Adipocyte (in vitro differentiated cells): ENCODE measurements around the gene AHDC1.

Experiments used
- DNase-seq: peaks from one replicate; pipeline ENCODE4 v3.0.0-alpha.2; 2015; ENCODE audit warnings: low read depth
- H3K27me3 ChIP-seq: replicated peaks from 2 replicates; pipeline ENCODE4 v1.7.0; 2013; ENCODE audit warnings: mild to moderate bottlenecking, low read length, moderate library complexity; ENCODE audit not compliant: control insufficient read depth, insufficient read depth
- H3K36me3 ChIP-seq: 2 replicates; pipeline ENCODE4 v1.7.0; 2013; ENCODE audit warnings: low read length, mild to moderate bottlenecking, moderate library complexity; ENCODE audit not compliant: control insufficient read depth, insufficient read depth, severe bottlenecking
- H3K4me1 ChIP-seq: 2 replicates; pipeline ENCODE4 v1.7.0; 2013; ENCODE audit warnings: mild to moderate bottlenecking, low read length, moderate library complexity; ENCODE audit not compliant: control insufficient read depth, insufficient read depth
- H3K4me3 ChIP-seq: 2 replicates; pipeline ENCODE4 v1.7.0; 2013; ENCODE audit warnings: mild to moderate bottlenecking, low read length, moderate library complexity
- H3K9ac ChIP-seq: 2 replicates; pipeline ENCODE4 v1.7.0; 2013; ENCODE audit warnings: mild to moderate bottlenecking, low read length, moderate library complexity
- H3K9me3 ChIP-seq: 2 replicates; pipeline ENCODE4 v1.7.0; 2013; ENCODE audit warnings: mild to moderate bottlenecking, low read length, moderate library complexity; ENCODE audit not compliant: control insufficient read depth

AHDC1 gene

DNA sequence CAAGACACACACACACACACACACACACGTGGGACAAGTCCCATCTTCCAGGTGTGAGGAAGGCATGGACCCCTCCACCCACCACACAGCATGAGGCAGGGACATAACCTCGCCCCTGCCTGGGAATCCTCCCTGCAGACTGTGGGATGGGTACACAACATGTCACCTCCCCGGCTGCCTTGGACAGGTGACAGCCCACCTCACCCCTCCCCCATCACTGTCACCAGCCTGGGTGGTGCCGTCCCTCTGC is 40.7 kb downstream of the AHDC1 start:
- Histone ChIP-seq H3K9ac (peak overlapping the region; percentile 72), H3K4me1 (peaks cover 79% of the 10 kb centered on the region), H3K36me3 (peaks cover 5% of the 10 kb centered on the region), H3K9me3 (no peaks in the 10 kb centered on the region), H3K4me3 (peak overlapping the region; percentile 58), H3K27me3 (no peaks in the 10 kb centered on the region)
- DNase-seq, result no peak

DNA sequence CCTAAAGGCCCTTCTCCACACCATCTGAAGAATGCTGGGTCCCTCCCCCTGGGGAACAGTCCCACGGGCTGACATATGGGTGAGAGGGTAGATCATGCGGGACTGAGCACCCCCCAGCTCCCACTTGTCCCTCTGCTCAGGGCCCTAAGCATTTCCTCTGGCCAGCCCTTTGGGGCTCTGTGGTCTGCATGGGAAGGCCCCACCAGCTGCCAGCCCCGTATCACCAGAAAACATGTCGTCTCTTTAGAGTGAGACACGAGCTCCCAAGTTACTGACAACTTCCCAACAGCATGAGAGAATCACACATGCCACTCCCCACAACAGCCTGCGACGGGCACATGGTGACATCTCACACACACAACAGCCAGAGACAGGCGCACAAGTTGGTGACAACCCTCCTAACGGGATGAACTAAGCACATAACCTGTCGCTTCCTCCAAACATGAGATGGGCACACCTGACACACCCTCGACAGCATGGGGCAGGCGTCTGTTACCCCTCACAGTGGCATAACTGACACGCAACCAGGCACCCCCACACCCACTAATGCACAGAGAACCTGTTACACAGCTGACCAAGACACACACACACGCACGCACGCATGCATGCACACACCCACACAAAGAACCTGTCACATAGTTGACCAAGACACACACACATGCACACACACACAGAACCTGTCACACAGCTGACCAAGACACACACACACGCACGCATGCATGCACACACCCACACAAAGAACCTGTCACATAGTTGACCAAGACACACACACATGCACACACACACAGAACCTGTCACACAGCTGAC is 41.2 kb downstream of the AHDC1 start:
- Histone ChIP-seq H3K27me3 (no peaks in the 10 kb centered on the region), H3K4me1 (peaks cover 77% of the 10 kb centered on the region), H3K36me3 (peaks cover 10% of the 10 kb centered on the region), H3K9me3 (no peaks in the 10 kb centered on the region), H3K4me3 (no peak overlapping the region), H3K9ac (peak overlapping the region; percentile 70)
- no peak for DNase-seq

DNA sequence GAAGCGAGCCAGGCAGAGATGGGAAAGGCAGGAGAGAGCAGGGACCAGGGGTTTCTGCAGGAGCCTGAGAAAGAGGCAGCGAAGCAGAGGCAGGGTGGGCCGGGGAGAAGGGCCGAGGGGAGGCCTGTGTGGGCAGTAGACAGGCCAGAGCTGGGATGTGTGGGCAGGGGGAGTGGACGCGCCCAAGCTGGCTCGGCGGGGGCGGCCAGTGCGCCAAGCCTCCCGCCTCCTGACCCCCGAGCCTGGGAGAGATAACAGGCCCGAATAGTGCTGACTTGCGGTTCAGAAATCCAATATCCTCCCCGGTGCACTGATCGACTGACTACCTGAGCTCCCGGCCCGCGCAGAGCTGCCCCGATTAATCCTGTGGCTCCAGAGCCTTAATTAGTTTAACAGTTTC is 41.9 kb downstream of the AHDC1 start:
- no peak for DNase-seq
- H3K4me1 ChIP-seq, result peaks cover 74% of the 10 kb centered on the region

DNA sequence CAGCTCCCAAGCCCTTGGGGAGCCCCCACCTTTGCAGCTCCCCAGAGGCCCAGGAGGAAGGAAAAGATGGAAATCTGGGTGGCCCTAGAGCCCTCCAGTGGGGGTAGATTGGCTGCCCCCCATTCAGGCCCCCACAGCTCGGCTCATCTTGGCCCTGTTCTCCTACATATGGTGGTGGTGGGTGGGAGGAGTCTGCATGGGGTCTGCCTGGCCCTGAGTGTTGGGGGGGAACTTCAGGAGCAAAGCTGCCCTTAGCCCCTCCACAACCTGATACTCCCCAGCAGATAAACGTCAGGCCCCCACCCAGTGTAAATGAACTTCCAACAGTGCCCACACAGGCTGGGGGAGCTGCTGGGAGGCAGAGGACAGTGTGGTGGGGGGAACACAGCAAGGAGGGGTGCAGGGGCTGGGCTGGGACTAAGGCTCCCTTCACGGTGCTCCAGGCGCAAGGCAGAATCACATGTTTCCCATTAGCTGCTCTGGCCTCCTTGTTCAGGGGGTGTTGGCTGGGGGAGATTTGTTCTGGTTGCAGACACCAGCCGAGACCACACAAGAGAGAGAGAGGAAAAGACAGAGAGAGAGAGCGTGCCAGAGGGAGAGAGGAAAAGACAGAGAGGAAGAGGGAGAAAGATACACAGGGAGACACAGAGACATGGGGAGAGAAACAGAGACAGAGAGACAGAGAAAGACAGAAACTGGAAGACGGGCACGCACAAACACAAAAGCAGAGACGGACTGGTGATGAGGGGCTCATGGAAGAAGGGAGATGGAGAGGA is 42.6 kb downstream of the AHDC1 start:
- Histone ChIP-seq H3K4me3 (peak overlapping the region; percentile 0), H3K9me3 (no peaks in the 10 kb centered on the region), H3K4me1 (peaks cover 72% of the 10 kb centered on the region)

More for the DNA sequence above, 41.9 kb downstream of the AHDC1 start:
- Histone ChIP-seq H3K27me3 (no peaks in the 10 kb centered on the region), H3K36me3 (peaks cover 11% of the 10 kb centered on the region), H3K9ac (peak overlapping the region; percentile 70), H3K9me3 (no peaks in the 10 kb centered on the region), H3K4me3 (peak overlapping the region; percentile 0)

DNA sequence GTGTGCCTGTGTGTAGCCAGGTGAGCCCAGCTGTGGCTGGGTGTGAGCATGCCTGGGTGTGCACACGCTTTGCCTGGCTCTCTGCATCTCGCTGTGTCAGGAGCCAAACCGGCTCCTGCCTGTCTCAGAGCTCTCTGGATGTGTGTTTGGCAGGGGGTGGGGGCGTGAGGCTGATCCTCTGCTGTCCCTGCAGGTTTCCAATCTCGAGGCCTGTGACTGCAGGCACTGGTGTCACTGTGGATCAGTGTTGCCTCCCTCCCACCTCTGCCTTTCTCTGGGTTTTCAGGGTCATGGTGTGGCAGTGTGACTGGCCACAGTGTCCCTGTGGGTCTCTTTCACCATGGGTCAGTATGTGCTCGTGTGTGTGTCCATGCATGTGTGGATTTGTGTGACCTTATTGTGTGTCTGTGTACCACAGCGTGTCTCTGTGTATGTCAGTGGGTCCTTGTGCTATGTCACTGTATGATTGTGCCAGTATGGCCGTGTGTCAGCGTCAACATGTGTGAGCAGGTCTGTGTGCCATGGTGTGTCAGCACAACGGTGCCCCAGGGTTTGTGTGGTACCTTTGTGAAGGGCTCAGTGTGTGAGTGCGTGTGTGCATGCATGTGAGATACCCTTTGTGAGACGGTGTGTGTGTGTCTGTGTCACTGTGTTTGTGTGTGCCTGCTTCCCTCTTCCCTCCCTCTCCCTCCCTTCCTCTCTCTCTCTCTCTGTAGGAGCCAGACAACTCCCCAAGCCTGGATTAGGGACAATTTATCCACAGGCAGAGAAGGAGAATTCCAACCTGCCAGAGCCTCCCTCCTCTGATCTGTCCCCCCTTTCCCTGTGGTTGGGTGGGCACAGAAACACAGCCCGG is 43.4 kb downstream of the AHDC1 start:
- H3K9me3 ChIP-seq, result no peaks in the 10 kb centered on the region
- DNase-seq, result no peak
- H3K4me1 ChIP-seq, result peaks cover 71% of the 10 kb centered on the region

More for the DNA sequence above, 42.6 kb downstream of the AHDC1 start:
- Histone ChIP-seq H3K9ac (peak overlapping the region; percentile 70), H3K36me3 (peaks cover 11% of the 10 kb centered on the region), H3K27me3 (no peaks in the 10 kb centered on the region)
- DNase-seq, result peak; percentile 74

DNA sequence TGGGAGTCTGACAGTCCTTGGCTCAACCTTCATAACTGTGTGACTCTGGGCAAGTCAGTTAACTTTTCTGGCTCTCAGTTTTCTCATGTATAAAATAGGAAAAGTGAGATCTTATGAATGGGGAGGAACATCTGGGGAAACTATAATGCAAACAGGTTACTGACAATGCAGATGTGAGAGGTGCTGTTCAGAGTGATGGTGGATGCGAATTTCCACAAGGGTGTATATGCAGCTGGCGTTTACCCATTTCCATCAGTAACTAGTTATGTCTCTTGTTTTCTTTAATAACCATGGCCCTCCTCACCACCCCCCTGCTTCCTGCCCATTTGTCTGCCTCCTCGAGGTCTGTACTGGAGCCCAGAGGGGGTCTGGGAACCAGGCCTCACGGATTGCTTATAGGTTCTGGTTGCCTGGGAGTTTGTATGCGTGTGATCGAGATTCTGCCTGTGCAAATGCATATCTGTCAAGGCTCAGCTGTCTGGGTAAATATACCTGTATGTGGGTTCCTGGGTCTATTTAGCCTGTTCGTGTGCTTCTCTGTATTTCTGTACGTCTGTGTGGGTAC is 44.4 kb downstream of the AHDC1 start:
- Histone ChIP-seq H3K4me1 (peaks cover 72% of the 10 kb centered on the region), H3K9ac (no peak overlapping the region), H3K36me3 (peaks cover 11% of the 10 kb centered on the region), H3K9me3 (no peaks in the 10 kb centered on the region), H3K27me3 (no peaks in the 10 kb centered on the region), H3K4me3 (no peak overlapping the region)
- no peak for DNase-seq

More for the DNA sequence above, 43.4 kb downstream of the AHDC1 start:
- Histone ChIP-seq H3K9ac (peak overlapping the region; percentile 70), H3K36me3 (peaks cover 11% of the 10 kb centered on the region), H3K4me3 (no peak overlapping the region), H3K27me3 (no peaks in the 10 kb centered on the region)

DNA sequence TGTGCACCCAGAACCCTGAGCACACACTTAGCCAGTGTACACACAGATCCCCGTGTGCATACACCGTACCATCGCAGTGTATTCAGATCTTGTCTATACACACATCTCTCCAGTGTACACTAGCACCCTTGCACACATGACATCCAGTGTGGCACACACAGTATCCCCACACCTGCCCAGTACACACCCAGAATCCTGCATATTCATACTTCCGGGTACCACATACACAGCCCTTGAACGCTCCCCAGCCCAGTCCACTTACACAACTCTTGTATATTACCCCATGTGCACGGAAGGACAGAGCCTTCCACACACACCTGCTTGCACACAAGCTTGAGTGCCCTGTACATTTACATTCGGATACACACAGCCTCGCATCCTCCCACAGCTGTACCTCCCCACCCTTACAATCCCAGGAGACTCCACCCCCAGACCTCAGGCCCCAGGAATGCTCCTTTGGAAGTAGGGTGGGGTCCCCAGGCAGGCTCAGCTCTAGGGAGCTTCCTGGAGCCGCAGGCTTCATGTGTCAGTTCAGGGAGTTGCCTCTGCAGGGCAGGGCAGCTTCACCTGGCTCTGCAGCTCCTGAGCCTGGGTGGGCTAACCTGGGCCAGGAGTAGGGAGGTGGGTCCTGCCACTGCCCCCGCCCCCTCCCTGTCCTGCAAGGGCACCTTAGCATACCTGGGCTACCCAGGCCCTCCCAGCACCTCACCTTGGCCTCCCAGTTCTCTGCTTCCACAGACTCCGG is 46.2 kb downstream of the AHDC1 start:
- no peaks in the 10 kb centered on the region for H3K9me3 ChIP-seq
- H3K9ac ChIP-seq, result no peak overlapping the region
- no peak for DNase-seq
- peaks cover 12% of the 10 kb centered on the region for H3K36me3 ChIP-seq
- peaks cover 60% of the 10 kb centered on the region for H3K4me1 ChIP-seq
- H3K27me3 ChIP-seq, result no peaks in the 10 kb centered on the region
- no peak overlapping the region for H3K4me3 ChIP-seq

DNA sequence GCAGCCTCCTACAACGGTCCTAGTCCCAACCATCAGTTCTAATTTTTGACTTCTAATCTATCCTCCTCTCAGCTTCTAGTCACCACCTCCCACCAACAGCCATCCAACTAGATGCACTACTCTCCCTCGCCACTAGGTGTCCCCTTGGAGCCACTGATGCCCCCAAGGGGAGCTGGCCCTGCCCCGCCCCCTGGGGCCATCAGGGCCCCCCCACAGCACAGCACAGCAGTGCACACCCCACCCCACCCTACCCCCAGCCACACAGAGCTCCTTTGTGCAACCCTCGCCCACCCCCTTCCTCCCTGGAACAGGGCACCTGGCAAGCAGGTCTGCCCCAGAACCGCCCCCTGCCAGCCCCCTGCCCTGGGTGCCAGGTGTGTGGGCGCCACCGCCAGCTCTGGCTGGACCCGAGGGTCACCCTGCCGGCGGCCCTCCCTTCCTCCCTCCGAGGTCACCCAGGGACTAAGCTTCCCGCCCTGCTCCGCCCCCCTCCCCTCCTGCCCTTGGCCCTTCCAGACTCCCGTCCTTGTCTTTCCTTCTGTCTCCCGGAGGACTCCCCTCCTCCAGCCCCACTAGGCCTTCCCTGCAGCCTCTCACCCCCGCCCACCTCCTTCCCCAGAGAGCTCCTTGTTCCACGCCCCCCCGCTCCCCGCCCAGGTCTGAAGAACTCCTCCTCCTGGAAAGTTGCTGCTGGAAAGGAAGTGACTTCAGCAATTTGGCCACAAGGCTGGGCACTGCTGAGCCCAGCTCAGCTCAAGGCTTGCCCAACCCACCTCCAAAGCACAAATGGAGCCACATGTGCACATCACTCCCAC is 47.0 kb downstream of the AHDC1 start:
- Histone ChIP-seq H3K9ac (peak overlapping the region; percentile 68), H3K4me1 (peaks cover 52% of the 10 kb centered on the region), H3K36me3 (peaks cover 15% of the 10 kb centered on the region), H3K27me3 (no peaks in the 10 kb centered on the region), H3K9me3 (no peaks in the 10 kb centered on the region), H3K4me3 (peak overlapping the region; percentile 13)
- DNase-seq, result peak; percentile 95

DNA sequence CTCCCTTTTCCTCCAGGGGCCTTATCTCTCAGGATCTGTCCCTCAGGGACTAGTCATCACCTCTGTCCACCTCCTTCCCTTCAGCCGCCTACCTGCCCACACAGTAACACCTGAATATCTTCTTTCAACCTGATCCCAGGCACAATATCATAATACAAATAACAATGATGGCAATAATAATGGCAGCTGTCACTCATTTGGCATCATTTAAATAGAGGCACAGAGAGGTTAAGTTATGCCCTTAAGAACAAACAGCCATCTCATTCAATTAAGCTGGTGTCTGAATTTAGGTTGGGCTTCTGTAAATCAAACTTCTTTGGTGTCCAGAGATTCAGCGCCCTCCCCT is 47.5 kb downstream of the AHDC1 start:
- H3K36me3 ChIP-seq, result peaks cover 18% of the 10 kb centered on the region
- H3K9me3 ChIP-seq, result no peaks in the 10 kb centered on the region
- H3K27me3 ChIP-seq, result no peaks in the 10 kb centered on the region
- H3K9ac ChIP-seq, result peak overlapping the region; percentile 68
- peak overlapping the region; percentile 13 for H3K4me3 ChIP-seq
- H3K4me1 ChIP-seq, result peaks cover 47% of the 10 kb centered on the region
- DNase-seq, result no peak
